Psoas muscle (tissue), 8 donors: Measurements from ENCODE around the gene DTNBP1. TPM values are rescaled to one million over a fixed set of nuclear protein-coding genes. Genes with fewer than 3 reads are reported as not detected.

Experiments
- ATAC-seq, 4 donors: fragments of 200-7000 bp; cut with Tn5 transposase; one replicate each; pipeline ENCODE4 v1.9.1; 2020; ENCODE audit warnings: moderate library complexity in 3 of 4, mild to moderate bottlenecking in 2 of 4
- DNase-seq, 2 donors: peaks; one replicate each; pipeline ENCODE4 v3.0.0-alpha.2; 2020
- H3K27ac ChIP-seq: fragments of 200-600 bp; one replicate; pipeline ENCODE4 v1.8.0; 2022
- H3K27me3 ChIP-seq, 3 donors: fragments of 200-600 bp in 1 of 3; one replicate each; pipeline versions ENCODE4 v1.6.1 to v1.8.0; 2013 to 2022; ENCODE audit warnings: low read length in 2 of 3, mild to moderate bottlenecking in 2 of 3, moderate library complexity in 1 of 3; ENCODE audit not compliant: insufficient read depth in 3 of 3
- H3K36me3 ChIP-seq, 2 donors: fragments of 200-600 bp in 1 of 2; one replicate each; pipeline versions ENCODE4 v1.6.1 to v1.8.0; 2013 to 2022; ENCODE audit warnings: low read depth in 1 of 2, mild to moderate bottlenecking in 1 of 2, moderate library complexity in 1 of 2; ENCODE audit not compliant: insufficient read depth in 1 of 2
- H3K4me1 ChIP-seq: fragments of 200-600 bp; one replicate; pipeline ENCODE4 v1.8.0; 2022
- H3K4me3 ChIP-seq: fragments of 200-600 bp; one replicate; pipeline ENCODE4 v1.8.0; 2022; ENCODE audit warnings: mild to moderate bottlenecking
- H3K9me3 ChIP-seq: fragments of 200-600 bp; one replicate; pipeline ENCODE4 v1.8.0; 2022
- CTCF ChIP-seq: fragments of 200-600 bp; IDR thresholded peaks from one replicate; pipeline ENCODE4 v1.8.0; 2022; ENCODE audit warnings: antibody characterized with exemption
- WGBS, 3 donors: extraction: QIAGEN DNeasy Blood & Tissue Kit; methylation state at CpG; one replicate each; pipeline versions ENCODE4 v1.1.6 to v1.1.7; 2013; 5-methylcytosine and 5-hydroxymethylcytosine counted together
- intact Hi-C, 2 donors: fragments of 100-400 bp; cut with DNase I; formaldehyde crosslinking; loops; one replicate each; pipeline versions ENCODE4 v1.11.0 to v1.14.2; 2022
- polyA plus RNA-seq, 3 donors: library from polyadenylated mRNA; stranded (reverse); fragments of 200-250 nt; gene quantifications; one replicate each; pipeline ENCODE4 v1.2.3, GENCODE V29; 2013
- total RNA-seq, 4 donors: library from RNA; stranded (reverse); fragmentation: NEBNext Ultra II Directional in 2 of 4; extraction: Animal tissue kit (Norgen Biotek cat#: 25700) in 2 of 4; gene quantifications; one replicate each; pipeline versions ENCODE4 v1.2.1 to v1.2.4, GENCODE V29; 2021 to 2023
- donor health status: healthy with polysubstance abuse.
- donor health status: DM: no; HTN: no; CAD: no; lungs with moderate emphysema.
- donor health status: Bipolar disorder and iron deficiency.
- donor health status: healthy.
- donor health status: DM: yes; HTN: yes; CAD: no.
- donor health status: DM: no; HTN: no; CAD: no.
- donor health status: DM: no; HTN: no; CAD: no.
- donor health status: DM: yes; HTN: yes; CAD: no.

Gene DTNBP1
- total and polyA plus RNA-seq, 7 donors = 8.0 to 22.0 (median 15.0) TPM

DNA sequence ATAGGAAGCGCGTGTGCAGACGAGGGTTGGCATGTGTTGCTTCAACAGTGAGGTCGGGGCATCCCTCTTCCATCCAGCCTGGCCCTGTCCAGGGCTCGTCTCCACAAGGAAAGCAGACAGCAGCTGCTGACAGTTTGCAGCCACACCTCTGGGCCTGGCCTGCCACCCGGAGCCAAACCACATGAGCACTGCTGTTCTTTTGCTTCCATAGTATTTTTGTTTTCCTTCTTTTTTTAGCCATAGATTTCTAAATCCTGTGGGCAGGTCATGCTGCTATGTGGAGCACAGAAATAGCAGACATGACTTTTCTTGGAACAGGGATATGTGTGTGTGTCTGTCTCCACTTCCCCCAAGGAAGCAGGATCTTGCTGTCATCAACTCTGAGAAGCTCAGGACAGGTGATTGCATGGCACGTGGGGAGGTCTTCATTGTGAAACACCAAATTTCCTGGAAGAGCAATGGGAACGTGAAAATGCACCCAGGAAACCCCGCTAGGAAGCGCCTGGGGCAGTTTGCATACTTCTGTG, 167.4 kb downstream of the DTNBP1 start:
- Histone ChIP-seq H3K9me3 (no peaks in the 10 kb centered on the region), H3K27me3 (no peaks in the 10 kb centered on the region), H3K36me3 (peaks cover 0 to 10% of the 10 kb centered on the region in 2 donors), H3K4me3 (no peak overlapping the region), H3K27ac (peak overlapping the region; percentile 80), H3K4me1 (peaks cover 27% of the 10 kb centered on the region)
- no peak for TF ChIP-seq CTCF
- 27 to 44% (median 28%) methylated on average over 10 of the region's 10 CpGs for WGBS, 3 donors
- intact Hi-C loops = loop anchor here in 1 of 2 donors (5.0 to 10.0 kb wide), 2 partner anchors 613 to 1281 kb away; no protein-coding TSS in a partner anchor
- peak; percentile 79 to 92 for DNase-seq
- ATAC-seq = peak; percentile 92 to 97 (median 94)

- H3K27ac ChIP-seq = no peak overlapping the region
Observed at GRCh38 chr6:15493437-15494168, 169.2 kb downstream of the DTNBP1 start.

GRCh38 chr6:15491986-15492269, 170.9 kb downstream of the DTNBP1 start:
- Histone ChIP-seq H3K27ac (no peak overlapping the region), H3K36me3 (peaks cover 7 to 32% of the 10 kb centered on the region in 2 donors), H3K9me3 (no peaks in the 10 kb centered on the region), H3K27me3 (no peaks in the 10 kb centered on the region), H3K4me3 (no peak overlapping the region), H3K4me1 (peaks cover 32% of the 10 kb centered on the region)
- WGBS, 3 donors = 68 to 76% (median 72%) methylated on average over 5 of the region's 5 CpGs
- ATAC-seq (no peak), DNase-seq (no peak)
- intact Hi-C loops = loop anchor here in 1 of 2 donors (5.0 to 10.0 kb wide), 2 partner anchors 240 to 1277 kb away; no protein-coding TSS in a partner anchor
- no peak for TF ChIP-seq CTCF

More at GRCh38 chr6:15493437-15494168, 169.2 kb downstream of the DTNBP1 start:
- Histone ChIP-seq H3K27me3 (no peaks in the 10 kb centered on the region), H3K9me3 (no peaks in the 10 kb centered on the region), H3K36me3 (peaks cover 0 to 19% of the 10 kb centered on the region in 2 donors), H3K4me1 (peaks cover 32% of the 10 kb centered on the region), H3K4me3 (no peak overlapping the region)
- no peak for DNase-seq
- TF ChIP-seq CTCF = no peak
- WGBS, 3 donors = 88 to 89% (median 88%) methylated on average over 9 of the region's 9 CpGs
- no peak for ATAC-seq
- intact Hi-C loops = loop anchor here in 1 of 2 donors (5.0 to 10.0 kb wide), 2 partner anchors 241 to 1279 kb away; no protein-coding TSS in a partner anchor

DNA sequence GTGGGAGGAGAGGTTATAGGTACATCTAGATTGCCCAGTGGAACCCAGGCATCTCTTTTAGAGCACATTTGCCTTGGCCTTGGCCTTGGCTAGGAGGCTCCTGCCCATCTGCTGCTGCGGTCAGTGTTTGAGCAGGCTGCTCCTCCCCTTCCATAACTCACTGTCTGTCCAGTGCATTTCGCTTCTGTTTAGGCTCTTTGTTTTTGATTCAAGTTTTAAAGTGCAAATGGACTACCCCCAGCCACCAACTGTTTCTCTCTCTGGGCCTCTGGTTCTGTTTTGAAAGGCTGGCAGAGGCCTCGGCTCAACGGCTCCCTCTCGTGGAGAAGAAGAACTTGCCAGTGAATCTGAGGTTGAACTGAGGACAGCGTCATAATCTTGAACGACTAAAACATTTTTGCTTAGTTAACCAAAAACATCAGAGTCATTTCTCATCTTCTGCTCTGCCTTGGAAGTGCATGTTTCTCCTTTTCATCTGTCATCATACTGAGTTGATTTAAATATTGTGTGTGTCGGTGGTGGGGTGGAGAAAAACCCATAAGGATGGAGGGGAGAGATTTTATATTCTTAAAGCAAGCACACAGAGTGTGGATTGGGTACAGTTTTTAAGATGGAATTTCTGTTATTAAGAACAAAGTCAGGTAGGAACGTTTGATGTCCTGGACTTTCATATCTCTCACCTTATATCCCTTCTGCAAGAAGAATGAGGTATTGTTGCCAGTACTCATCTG, 171.4 kb downstream of the DTNBP1 start:
- no peak overlapping the region for H3K4me3 ChIP-seq
- H3K9me3 ChIP-seq = no peaks in the 10 kb centered on the region
- peak; percentile 95 for TF ChIP-seq CTCF
- H3K27ac ChIP-seq = peak overlapping the region; percentile 51
- 7 to 18% (median 10%) methylated on average over 9 of the region's 9 CpGs for WGBS, 3 donors
- intact Hi-C loops = loop anchor here in 1 of 2 donors (5.0 to 10.0 kb wide), 2 partner anchors 239 to 1277 kb away; no protein-coding TSS in a partner anchor
- no peaks in the 10 kb centered on the region for H3K27me3 ChIP-seq
- peaks cover 7 to 27% of the 10 kb centered on the region in 2 donors for H3K36me3 ChIP-seq
- peak; percentile 27 to 63 (median 41) for ATAC-seq
- DNase-seq = peak; percentile 73 to 85
- peaks cover 32% of the 10 kb centered on the region for H3K4me1 ChIP-seq
